ENCODE data around the gene CBARP.
A peak's percentile ranks its signal among the peaks of the same experiment; 100 is the strongest.

DNA sequence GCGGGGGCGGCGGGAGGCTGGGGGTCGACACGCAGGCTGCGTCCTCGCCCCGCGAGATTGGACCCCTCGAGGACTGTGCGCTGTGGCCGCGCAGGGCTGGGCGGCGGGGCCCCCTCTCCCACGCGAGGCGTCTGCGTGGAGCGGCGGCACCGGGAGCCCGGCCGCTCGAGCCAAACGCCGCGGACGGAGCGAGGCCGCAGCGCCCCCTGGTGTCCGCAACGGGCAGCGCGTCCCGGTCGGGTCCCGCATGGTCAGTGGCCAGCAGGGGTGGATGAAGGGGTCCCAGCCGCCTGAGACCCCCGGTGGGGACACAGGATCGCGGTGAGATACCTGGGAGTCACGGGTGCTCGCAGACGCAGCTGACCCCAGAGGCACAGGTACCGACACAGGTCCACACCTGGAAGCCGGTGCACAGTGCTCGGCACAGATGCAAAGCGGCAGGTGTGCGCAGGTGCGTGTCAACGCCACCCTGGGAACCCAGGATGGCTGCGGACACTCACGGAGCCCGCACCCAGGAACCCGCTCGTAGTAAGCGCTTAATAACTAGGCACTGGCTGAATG, 29.2 kb upstream of the CBARP start:
- no peak for TF ChIP-seq TAF1 (IDR thresholded peaks at IDR 0.05; ENCODE audit: borderline replicate concordance, insufficient read depth, low read length)
- no peak for TF ChIP-seq REST (IDR thresholded peaks at IDR 0.05; ENCODE audit: insufficient read depth in 1 of 2, low read depth in 2 of 2, low read length in 2 of 2)
- peak; percentile 65; the same call in 1 of the 2 replicates for TF ChIP-seq SIN3A (IDR thresholded peaks at IDR 0.05; ENCODE audit: borderline replicate concordance, insufficient read depth, low read length)
- no peak for TF ChIP-seq POLR2AphosphoS5 (IDR thresholded peaks at IDR 0.05; ENCODE audit: low read depth, low read length)

All from PFSK-1 (cell line).